H1 (cell line): ENCODE data around the gene WDR75. TPM values are rescaled to one million over a fixed set of nuclear protein-coding genes. Genes with fewer than 3 reads are reported as not detected.

Source experiments
- CTCF ChIA-PET: fragments of 300-600 bp; sonication (Branson Sonifier 250); formaldehyde crosslinking; loops from one replicate; lab custom pipeline; 2021; ENCODE audit not compliant: partially characterized antibody; lab: Charles Lee
- POLR2A ChIA-PET: fragments of 300-600 bp; sonication (Branson Sonifier 250); formaldehyde crosslinking; loops from one replicate; lab custom pipeline; 2021; ENCODE audit warnings: inconsistent platforms; ENCODE audit not compliant: partially characterized antibody; lab: Charles Lee
- DNase-seq, 2 experiments: peaks; one replicate each; pipeline versions ENCODE4 v3.0.0 to v3.0.0-alpha.2; 2010 to 2022; ENCODE audit warnings: low spot score in 2 of 2, low read depth in 1 of 2, mixed read lengths in 1 of 2
- FAIRE-seq: peaks from 2 replicates; lab custom pipeline; 2011; peaks lifted over from hg19 to GRCh38; lab: Jason Lieb, UNC
- H2AFZ ChIP-seq: 2 replicates; pipeline ENCODE4 v1.8.1; 2012; ENCODE audit warnings: low read length, inconsistent platforms
- H2AK5ac ChIP-seq: 2 replicates; pipeline ENCODE4 v1.6.1; 2013; ENCODE audit warnings: low read depth, low read length
- H2BK120ac ChIP-seq: replicated peaks from 2 replicates; pipeline ENCODE3; 2013; ENCODE audit warnings: low read depth, low read length, inconsistent platforms
- H2BK12ac ChIP-seq: 2 replicates; pipeline ENCODE4 v1.6.1; 2013; ENCODE audit warnings: low read depth, low read length
- H2BK15ac ChIP-seq: 2 replicates; pipeline ENCODE4 v1.6.1; 2013; ENCODE audit warnings: low read length
- H2BK20ac ChIP-seq: 2 replicates; pipeline ENCODE4 v1.6.1; 2013; ENCODE audit warnings: low read length
- H2BK5ac ChIP-seq: 2 replicates; pipeline ENCODE4 v1.6.1; 2013; ENCODE audit warnings: low read depth, low read length
- H3K14ac ChIP-seq: 2 replicates; pipeline ENCODE4 v1.6.1; 2013; ENCODE audit warnings: inconsistent platforms; ENCODE audit not compliant: insufficient read length
- H3K18ac ChIP-seq: 2 replicates; pipeline ENCODE4 v1.6.1; 2013; ENCODE audit warnings: low read length; ENCODE audit errors: extremely low read depth
- H3K23ac ChIP-seq: 2 replicates; pipeline ENCODE4 v1.6.1; 2013; ENCODE audit warnings: inconsistent platforms; ENCODE audit not compliant: insufficient read length
- H3K23me2 ChIP-seq: 2 replicates; pipeline ENCODE4 v1.6.1; 2013; ENCODE audit warnings: low read depth, low read length
- H3K27ac ChIP-seq: 2 replicates; pipeline ENCODE4 v1.6.1; 2011; ENCODE audit warnings: low read depth, low read length, inconsistent platforms
- H3K27me3 ChIP-seq, 4 experiments: replicated peaks in 1 of 4; 1 replicate in 1 of 4; 2 replicates in 3 of 4; pipeline versions ENCODE4 v1.6.1 to v1.8.1; 2011 to 2013; ENCODE audit warnings: low read length in 3 of 4, mild to moderate bottlenecking in 3 of 4, inconsistent platforms in 2 of 4, mixed read lengths in 2 of 4, moderate library complexity in 1 of 4; ENCODE audit not compliant: control insufficient read depth in 3 of 4, insufficient read depth in 3 of 4; ENCODE audit errors: extremely low read depth in 1 of 4
- H3K36me3 ChIP-seq, 4 experiments: 2 replicates each; pipeline versions ENCODE4 v1.6.1 to v1.8.1; 2011 to 2013; ENCODE audit warnings: mild to moderate bottlenecking in 4 of 4, low read length in 3 of 4, moderate library complexity in 2 of 4, control low read depth in 1 of 4, inconsistent platforms in 1 of 4; ENCODE audit not compliant: insufficient read depth in 4 of 4, control insufficient read depth in 2 of 4
- H3K4ac ChIP-seq: replicated peaks from 2 replicates; pipeline ENCODE3; 2013; ENCODE audit warnings: low read length, low read depth, mixed read lengths, inconsistent platforms; ENCODE audit not compliant: insufficient read length
- H3K4me1 ChIP-seq, 4 experiments: replicated peaks in 1 of 4; 1 replicate in 1 of 4; 2 replicates in 3 of 4; pipeline versions ENCODE4 v1.6.1 to v1.8.1; 2011 to 2013; ENCODE audit warnings: low read length in 3 of 4, inconsistent platforms in 2 of 4, mixed read lengths in 1 of 4; ENCODE audit not compliant: insufficient read depth in 4 of 4, control insufficient read depth in 3 of 4
- H3K4me2 ChIP-seq, 2 experiments: 2 replicates each; pipeline versions ENCODE4 v1.6.1 to v1.8.1; 2011 to 2013; ENCODE audit warnings: low read depth in 2 of 2, low read length in 2 of 2, control low read depth in 1 of 2, inconsistent platforms in 1 of 2, mild to moderate bottlenecking in 1 of 2; ENCODE audit not compliant: insufficient read depth in 1 of 2
- H3K4me3 ChIP-seq, 4 experiments: fragments of 200-600, 300-600 bp in 1 of 4; sonication (generic), shearing (Covaris generic), sonication (Bioruptor Twin) in 1 of 4; 2 replicates each; pipeline versions ENCODE4 v1.5.1 to v1.8.1; 2011 to 2016; ENCODE audit warnings: low read length in 4 of 4, low read depth in 3 of 4, control low read depth in 2 of 4, inconsistent platforms in 2 of 4, mild to moderate bottlenecking in 2 of 4, mixed read lengths in 1 of 4, moderate library complexity in 1 of 4; ENCODE audit not compliant: insufficient read depth in 2 of 4; ENCODE audit errors: extremely low read depth in 1 of 4
- H3K56ac ChIP-seq: replicated peaks from 2 replicates; pipeline ENCODE3; 2013; ENCODE audit warnings: low read depth, mild to moderate bottlenecking, mixed read lengths, low read length, inconsistent platforms; ENCODE audit not compliant: insufficient read length
- H3K79me1 ChIP-seq: 2 replicates; pipeline ENCODE4 v1.6.1; 2013; ENCODE audit warnings: low read depth, low read length, control low read depth
- H3K79me2 ChIP-seq, 2 experiments: 2 replicates each; pipeline versions ENCODE4 v1.6.1 to v1.8.1; 2012 to 2013; ENCODE audit warnings: low read length in 2 of 2, mild to moderate bottlenecking in 2 of 2, inconsistent platforms in 1 of 2; ENCODE audit not compliant: insufficient read depth in 2 of 2, control insufficient read depth in 1 of 2
- H3K9ac ChIP-seq, 4 experiments: replicated peaks in 1 of 4; 1 replicate in 1 of 4; 2 replicates in 3 of 4; pipeline versions ENCODE4 v1.6.1 to v1.8.1; 2011 to 2013; ENCODE audit warnings: low read depth in 3 of 4, low read length in 3 of 4, control low read depth in 2 of 4, mild to moderate bottlenecking in 2 of 4, moderate library complexity in 2 of 4, inconsistent platforms in 1 of 4; ENCODE audit errors: extremely low read depth in 1 of 4
- H3K9me3 ChIP-seq, 2 experiments: 2 replicates each; pipeline versions ENCODE4 v1.6.1 to v1.8.1; 2012 to 2013; ENCODE audit warnings: mild to moderate bottlenecking in 2 of 2, moderate library complexity in 2 of 2, control low read depth in 1 of 2, inconsistent platforms in 1 of 2, low read depth in 1 of 2, low read length in 1 of 2, mixed read lengths in 1 of 2; ENCODE audit not compliant: insufficient read depth in 2 of 2
- H4K20me1 ChIP-seq, 2 experiments: replicated peaks in 1 of 2; 2 replicates each; pipeline versions ENCODE3 to v1.8.1; 2011 to 2013; ENCODE audit warnings: inconsistent platforms in 2 of 2, low read length in 2 of 2, mild to moderate bottlenecking in 1 of 2; ENCODE audit not compliant: insufficient read depth in 2 of 2, control insufficient read depth in 1 of 2
- H4K5ac ChIP-seq: 2 replicates; pipeline ENCODE4 v1.6.1; 2013; ENCODE audit warnings: low read length, low read depth, mixed read lengths, inconsistent platforms; ENCODE audit not compliant: insufficient read length
- H4K8ac ChIP-seq: 2 replicates; pipeline ENCODE4 v1.8.0; 2013; ENCODE audit warnings: mild to moderate bottlenecking, moderate library complexity, low read length, inconsistent platforms; ENCODE audit not compliant: insufficient read depth; ENCODE audit errors: extremely low read depth
- H4K91ac ChIP-seq: replicated peaks from 2 replicates; pipeline ENCODE3; 2013; ENCODE audit warnings: low read length, mixed read lengths, inconsistent platforms; ENCODE audit not compliant: insufficient read length
- E2F6 ChIP-seq: IDR thresholded peaks from 2 replicates; pipeline ENCODE4 v1.6.1; 2012; ENCODE audit warnings: inconsistent platforms
- EZH2 ChIP-seq: fragments of 200-600 bp; sonication (generic); IDR thresholded peaks from 2 replicates; pipeline ENCODE4 v1.7.1; 2012; ENCODE audit warnings: low read depth, mild to moderate bottlenecking, moderate library complexity, low read length, inconsistent platforms; ENCODE audit not compliant: severe bottlenecking
- RAD21 ChIP-seq, 2 experiments: IDR thresholded peaks in 1 of 2; conservative IDR thresholded peaks in 1 of 2; 2 replicates each; pipeline ENCODE4 v1.6.1; 2011; ENCODE audit warnings: low read depth in 2 of 2, low read length in 2 of 2, improper control_type of control experiment in 1 of 2, inconsistent platforms in 1 of 2, mild to moderate bottlenecking in 1 of 2, moderate library complexity in 1 of 2
- WGBS, 2 experiments: shearing (Covaris generic) in 1 of 2; methylation state at CpG; one replicate each; pipeline versions ENCODE4 v1.1.6 to v1.1.7; 2013 to 2015; ENCODE audit warnings: low lambda C conversion rate in 2 of 2, mixed read lengths in 2 of 2, inconsistent platforms in 1 of 2, low coverage in 1 of 2, missing lambda C conversion rate in 1 of 2; ENCODE audit not compliant: insufficient replicate concordance in 2 of 2, insufficient coverage in 1 of 2, insufficient read length in 1 of 2; ENCODE audit errors: extremely low coverage in 1 of 2, missing lambda C conversion rate in 1 of 2; 5-methylcytosine and 5-hydroxymethylcytosine counted together
- polyA plus RNA-seq, 7 experiments: library from polyadenylated mRNA; depleted of rRNA in 3 of 7; stranded (reverse) in 5 of 7; unstranded in 2 of 7; fragments of >200 nt in 5 of 7; fragments of 200-250 nt in 2 of 7; gene quantifications; 1 replicate in 5 of 7; 2 replicates in 1 of 7; 4 replicates in 1 of 7; pipeline versions ENCODE4 v1.2.1 to v1.2.3, GENCODE V29; 2011 to 2013; ENCODE audit warnings: missing spikeins in 2 of 7, mixed read lengths in 2 of 7
- total RNA-seq: library from RNA; stranded (reverse); fragmentation: NEBNext Ultra II Directional; extraction: Animal tissue kit (Norgen Biotek cat#: 25700); gene quantifications from 2 replicates; pipeline ENCODE4 v1.2.1, GENCODE V29; 2021

The WDR75 gene
- total and polyA plus RNA-seq, 2 of the 8 experiments (the other 6 are each of a cell fraction or from before 2014, with no cell fraction given) = 26.9 to 77.1 TPM

DNA sequence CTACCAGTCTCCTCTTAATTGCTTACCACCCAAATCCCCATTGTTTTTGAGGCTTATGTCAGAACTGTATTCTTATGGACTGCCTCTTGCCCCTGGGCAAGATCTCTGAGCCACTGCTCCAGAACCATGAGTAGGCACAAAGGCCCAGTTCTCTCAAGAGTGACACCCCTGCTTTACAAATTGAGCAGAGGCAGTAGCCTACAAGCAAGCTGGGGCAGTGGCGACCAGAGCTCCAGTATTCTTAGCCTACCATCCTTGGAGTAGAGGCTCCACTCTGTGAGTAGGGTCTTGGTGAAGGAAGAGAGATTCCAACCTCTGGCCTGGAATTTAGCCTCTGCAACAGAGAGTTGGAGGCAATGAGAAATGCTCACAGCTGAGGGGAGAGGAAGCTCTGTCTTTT is 36.5 kb downstream of the WDR75 start:
- Histone ChIP-seq H2BK15ac (no peak overlapping the region), H4K5ac (no peak overlapping the region), H3K79me2 (no peaks in the 10 kb centered on the region), H3K14ac (no peak overlapping the region), H3K4me3 (no peak overlapping the region), H3K27me3 (no peaks in the 10 kb centered on the region), H3K36me3 (peaks cover 6 to 37% (median 22%) of the 10 kb centered on the region in 4 experiments; a peak in 7 of 8 replicates), H3K9me3 (no peaks in the 10 kb centered on the region), H3K27ac (no peak overlapping the region), H2AFZ (no peak overlapping the region), H2BK5ac (no peak overlapping the region), H2BK120ac (no peak overlapping the region), H3K56ac (no peak overlapping the region), H3K9ac (no peak overlapping the region), H2AK5ac (no peak overlapping the region), H4K91ac (no peak overlapping the region), H3K4me1 (no peaks in the 10 kb centered on the region), H3K23me2 (no peaks in the 10 kb centered on the region), H2BK20ac (no peak overlapping the region), H3K18ac (no peak overlapping the region), H3K23ac (no peak overlapping the region), H3K4me2 (no peak overlapping the region), H4K20me1 (no peaks in the 10 kb centered on the region), H3K4ac (no peak overlapping the region), H2BK12ac (no peak overlapping the region), H3K79me1 (no peaks in the 10 kb centered on the region), H4K8ac (no peak overlapping the region)
- ChIA-PET POLR2A (interaction anchor here (1.1 to 1.9 kb wide), 3 partner anchors 16 to 30 kb away, joined by 3 to 5 read pairs (median 3); no protein-coding TSS in a partner anchor), CTCF (interaction anchor here (0.6 to 1.0 kb wide), 2 partner anchors 41 to 1370 kb away, joined by 3 read pairs; no protein-coding TSS in a partner anchor)
- DNase-seq = no peak
- 80% methylated on average over 1 of the region's 1 CpG; no CpG with 5 or more reads in 1 of the 2 experiments for WGBS, 2 experiments
- FAIRE-seq = no peak
- TF ChIP-seq RAD21 (IDR thresholded peaks at IDR 0.05 in 1 of 2, conservative IDR thresholded peaks at IDR 0.05 in 1 of 2; ENCODE audit: low read depth in 2 of 2, low read length in 2 of 2) = no peak
- TF ChIP-seq E2F6 = no peak
- no peak for TF ChIP-seq EZH2
